ENCODE measurements around the gene FAM180A. TPM values are rescaled to one million over a fixed set of nuclear protein-coding genes. Genes with fewer than 3 reads are reported as not detected.

Gene FAM180A
- polyA plus RNA-seq, 1 donor from 2014 or later, result not detected

DNA sequence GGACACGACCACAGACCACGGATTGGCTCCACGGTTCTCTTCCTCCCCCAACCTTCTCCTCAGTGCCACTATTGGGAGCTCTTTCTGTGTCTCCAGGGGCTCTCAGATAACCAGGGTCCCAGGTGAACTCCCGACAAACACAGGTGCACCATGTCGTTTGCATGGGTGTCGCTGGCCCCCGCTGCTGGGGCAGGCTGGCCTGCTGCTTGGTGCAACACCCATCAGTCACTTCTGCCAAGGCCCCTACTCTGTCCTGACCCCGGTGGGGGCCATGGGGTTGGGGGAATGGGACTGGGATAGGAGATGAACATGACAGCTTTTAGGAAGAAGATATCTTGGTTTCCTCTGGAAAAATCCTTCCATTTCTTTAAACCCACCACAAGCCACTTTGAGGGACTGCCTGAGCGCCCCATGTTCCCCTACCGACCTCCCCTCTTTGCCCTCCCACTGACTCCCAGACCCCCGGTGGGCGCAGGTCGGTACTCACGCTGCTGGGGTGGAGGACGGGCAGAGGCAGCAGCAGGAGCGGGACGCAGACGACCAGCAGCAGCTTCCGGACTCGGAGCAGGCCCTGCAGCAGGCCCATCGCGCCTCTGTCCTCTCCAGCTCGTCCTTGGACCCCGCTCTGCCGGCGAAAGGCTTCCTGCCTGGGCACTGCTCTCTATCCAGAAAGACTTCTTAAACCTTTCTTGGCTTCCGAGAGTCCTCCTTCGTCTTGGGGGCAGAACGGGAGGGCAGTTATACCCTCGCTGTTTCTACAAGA is 21.5 kb downstream of the FAM180A start:
- Histone ChIP-seq H3K4me3 (ENCODE audit: low read length) (no peak overlapping the region), H3K27me3 (ENCODE audit: insufficient read depth, low read depth, low read length) (no peaks in the 10 kb centered on the region), H3K4me2 (ENCODE audit: low read length) (no peak overlapping the region), H3K27ac (ENCODE audit: low read length) (no peak overlapping the region), H3K36me3 (ENCODE audit: insufficient read depth, low read length) (no peaks in the 10 kb centered on the region), H3K9ac (ENCODE audit: low read length) (no peak overlapping the region), H4K20me1 (ENCODE audit: insufficient read depth) (no peaks in the 10 kb centered on the region), H3F3A (ENCODE audit: insufficient read depth, low read length, poor library complexity, severe bottlenecking) (no peaks in the 10 kb centered on the region), H3K9me2 (ENCODE audit: insufficient read depth, low read length) (no peaks in the 10 kb centered on the region), H2AFZ (ENCODE audit: low read depth, low read length) (no peak overlapping the region), H3K79me2 (replicated peaks; ENCODE audit: insufficient read depth, low read length) (no peaks in the 10 kb centered on the region), H3K9me3 (ENCODE audit: low read length) (no peaks in the 10 kb centered on the region)
- TF ChIP-seq, protein P1, sequence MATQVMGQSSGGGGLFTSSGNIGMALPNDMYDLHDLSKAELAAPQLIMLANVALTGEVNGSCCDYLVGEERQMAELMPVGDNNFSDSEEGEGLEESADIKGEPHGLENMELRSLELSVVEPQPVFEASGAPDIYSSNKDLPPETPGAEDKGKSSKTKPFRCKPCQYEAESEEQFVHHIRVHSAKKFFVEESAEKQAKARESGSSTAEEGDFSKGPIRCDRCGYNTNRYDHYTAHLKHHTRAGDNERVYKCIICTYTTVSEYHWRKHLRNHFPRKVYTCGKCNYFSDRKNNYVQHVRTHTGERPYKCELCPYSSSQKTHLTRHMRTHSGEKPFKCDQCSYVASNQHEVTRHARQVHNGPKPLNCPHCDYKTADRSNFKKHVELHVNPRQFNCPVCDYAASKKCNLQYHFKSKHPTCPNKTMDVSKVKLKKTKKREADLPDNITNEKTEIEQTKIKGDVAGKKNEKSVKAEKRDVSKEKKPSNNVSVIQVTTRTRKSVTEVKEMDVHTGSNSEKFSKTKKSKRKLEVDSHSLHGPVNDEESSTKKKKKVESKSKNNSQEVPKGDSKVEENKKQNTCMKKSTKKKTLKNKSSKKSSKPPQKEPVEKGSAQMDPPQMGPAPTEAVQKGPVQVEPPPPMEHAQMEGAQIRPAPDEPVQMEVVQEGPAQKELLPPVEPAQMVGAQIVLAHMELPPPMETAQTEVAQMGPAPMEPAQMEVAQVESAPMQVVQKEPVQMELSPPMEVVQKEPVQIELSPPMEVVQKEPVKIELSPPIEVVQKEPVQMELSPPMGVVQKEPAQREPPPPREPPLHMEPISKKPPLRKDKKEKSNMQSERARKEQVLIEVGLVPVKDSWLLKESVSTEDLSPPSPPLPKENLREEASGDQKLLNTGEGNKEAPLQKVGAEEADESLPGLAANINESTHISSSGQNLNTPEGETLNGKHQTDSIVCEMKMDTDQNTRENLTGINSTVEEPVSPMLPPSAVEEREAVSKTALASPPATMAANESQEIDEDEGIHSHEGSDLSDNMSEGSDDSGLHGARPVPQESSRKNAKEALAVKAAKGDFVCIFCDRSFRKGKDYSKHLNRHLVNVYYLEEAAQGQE (IDR thresholded peaks at IDR 0.05; ENCODE audit: borderline replicate concordance), result no peak
- TF ChIP-seq RAD21 (conservative IDR thresholded peaks at IDR 0.05) (no peak), POLR2AphosphoS5 (IDR thresholded peaks at IDR 0.05) (no peak)

DNA sequence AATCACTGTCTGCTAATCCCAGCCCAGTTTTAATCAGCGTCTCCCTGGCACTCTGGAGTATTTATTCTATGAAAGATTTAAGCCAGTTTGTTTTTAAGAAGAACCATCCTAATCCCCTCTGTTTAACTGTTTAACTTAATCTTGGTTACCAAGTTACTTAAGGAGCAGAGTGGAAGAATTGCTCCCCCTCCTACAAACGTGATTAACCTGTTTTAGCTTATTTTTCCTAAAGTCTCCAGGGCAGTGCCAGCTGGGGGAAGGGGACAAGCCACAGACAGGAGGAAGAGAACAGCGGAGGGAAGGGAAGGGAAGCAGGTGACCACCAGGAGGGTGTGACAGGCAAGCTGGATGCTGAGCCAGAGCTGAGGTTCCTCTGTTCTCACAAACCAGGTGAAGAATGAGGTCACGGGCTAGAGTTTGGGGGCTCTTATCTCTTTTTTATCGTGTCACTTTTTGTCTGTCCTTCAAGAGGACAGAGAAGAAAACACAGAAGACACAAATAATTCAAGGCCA is 22.3 kb downstream of the FAM180A start:
- H3K9ac ChIP-seq (ENCODE audit: low read length), result no peak overlapping the region
- H4K20me1 ChIP-seq (ENCODE audit: insufficient read depth), result no peaks in the 10 kb centered on the region
- H3K27ac ChIP-seq (ENCODE audit: low read length), result no peak overlapping the region
- no peaks in the 10 kb centered on the region for H3K27me3 ChIP-seq (ENCODE audit: insufficient read depth, low read depth, low read length)
- no peaks in the 10 kb centered on the region for H3F3A ChIP-seq (ENCODE audit: insufficient read depth, low read length, poor library complexity, severe bottlenecking)
- H3K9me2 ChIP-seq (ENCODE audit: insufficient read depth, low read length), result no peaks in the 10 kb centered on the region
- H3K79me2 ChIP-seq (replicated peaks; ENCODE audit: insufficient read depth, low read length), result no peaks in the 10 kb centered on the region
- no peak overlapping the region for H2AFZ ChIP-seq (ENCODE audit: low read depth, low read length)
- no peak overlapping the region for H3K4me3 ChIP-seq (ENCODE audit: low read length)
- H3K36me3 ChIP-seq (ENCODE audit: insufficient read depth, low read length), result no peaks in the 10 kb centered on the region
- no peak overlapping the region for H3K4me2 ChIP-seq (ENCODE audit: low read length)
- TF ChIP-seq, protein P2, sequence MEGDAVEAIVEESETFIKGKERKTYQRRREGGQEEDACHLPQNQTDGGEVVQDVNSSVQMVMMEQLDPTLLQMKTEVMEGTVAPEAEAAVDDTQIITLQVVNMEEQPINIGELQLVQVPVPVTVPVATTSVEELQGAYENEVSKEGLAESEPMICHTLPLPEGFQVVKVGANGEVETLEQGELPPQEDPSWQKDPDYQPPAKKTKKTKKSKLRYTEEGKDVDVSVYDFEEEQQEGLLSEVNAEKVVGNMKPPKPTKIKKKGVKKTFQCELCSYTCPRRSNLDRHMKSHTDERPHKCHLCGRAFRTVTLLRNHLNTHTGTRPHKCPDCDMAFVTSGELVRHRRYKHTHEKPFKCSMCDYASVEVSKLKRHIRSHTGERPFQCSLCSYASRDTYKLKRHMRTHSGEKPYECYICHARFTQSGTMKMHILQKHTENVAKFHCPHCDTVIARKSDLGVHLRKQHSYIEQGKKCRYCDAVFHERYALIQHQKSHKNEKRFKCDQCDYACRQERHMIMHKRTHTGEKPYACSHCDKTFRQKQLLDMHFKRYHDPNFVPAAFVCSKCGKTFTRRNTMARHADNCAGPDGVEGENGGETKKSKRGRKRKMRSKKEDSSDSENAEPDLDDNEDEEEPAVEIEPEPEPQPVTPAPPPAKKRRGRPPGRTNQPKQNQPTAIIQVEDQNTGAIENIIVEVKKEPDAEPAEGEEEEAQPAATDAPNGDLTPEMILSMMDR (IDR thresholded peaks at IDR 0.05; ENCODE audit: poor library complexity, severe bottlenecking), result no peak
- TF ChIP-seq EP300 (conservative IDR thresholded peaks at IDR 0.05; ENCODE audit: poor library complexity, severe bottlenecking), result no peak
- TF ChIP-seq POLR2AphosphoS5 (IDR thresholded peaks at IDR 0.05), result no peak
- H3K9me3 ChIP-seq (ENCODE audit: low read length), result no peaks in the 10 kb centered on the region

DNA sequence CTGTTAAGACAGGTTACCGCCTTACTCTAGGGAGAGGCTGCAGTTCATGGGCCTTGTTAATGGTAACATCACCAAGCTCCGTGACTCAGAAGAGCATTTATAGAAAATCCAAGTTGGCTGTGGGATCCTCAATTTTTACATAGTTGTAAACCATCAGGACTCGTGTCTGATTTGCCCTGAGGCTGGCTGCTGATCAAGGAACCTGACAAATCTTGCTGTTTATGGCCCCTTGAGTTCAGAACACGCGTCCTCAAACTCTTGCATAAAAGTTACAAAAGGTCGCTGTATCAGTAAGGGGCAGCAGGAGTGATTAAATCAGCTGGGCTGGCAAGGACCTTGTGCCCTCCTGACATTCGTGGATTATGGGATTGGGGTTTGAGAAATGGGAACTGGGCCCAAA is 25.2 kb downstream of the FAM180A start:
- H3K27ac ChIP-seq (ENCODE audit: low read length), result no peak overlapping the region
- no peaks in the 10 kb centered on the region for H4K20me1 ChIP-seq (ENCODE audit: insufficient read depth)
- TF ChIP-seq, protein P2 (IDR thresholded peaks at IDR 0.05; ENCODE audit: poor library complexity, severe bottlenecking), result no peak
- TF ChIP-seq EZH2 (IDR thresholded peaks at IDR 0.05; ENCODE audit: borderline replicate concordance, insufficient read depth, low read length, poor library complexity, severe bottlenecking) (no peak), TAF1 (IDR thresholded peaks at IDR 0.05; ENCODE audit: low read depth) (no peak)
- no peaks in the 10 kb centered on the region for H3K27me3 ChIP-seq (ENCODE audit: insufficient read depth, low read depth, low read length)
- H3F3A ChIP-seq (ENCODE audit: insufficient read depth, low read length, poor library complexity, severe bottlenecking), result no peaks in the 10 kb centered on the region
- H3K4me3 ChIP-seq (ENCODE audit: low read length), result no peak overlapping the region
- H3K9ac ChIP-seq (ENCODE audit: low read length), result no peak overlapping the region
- H3K9me3 ChIP-seq (ENCODE audit: low read length), result no peaks in the 10 kb centered on the region
- no peak overlapping the region for H3K4me2 ChIP-seq (ENCODE audit: low read length)
- no peaks in the 10 kb centered on the region for H3K36me3 ChIP-seq (ENCODE audit: insufficient read depth, low read length)
- no peak overlapping the region for H2AFZ ChIP-seq (ENCODE audit: low read depth, low read length)
- no peaks in the 10 kb centered on the region for H3K79me2 ChIP-seq (replicated peaks; ENCODE audit: insufficient read depth, low read length)
- no peaks in the 10 kb centered on the region for H3K9me2 ChIP-seq (ENCODE audit: insufficient read depth, low read length)
